HEK293 (cell line): ENCODE data around the gene JAZF1.

Source experiments
- CTCF ChIA-PET: fragments of 350-600 bp; formaldehyde crosslinking; extraction: SDS; loops from one replicate; lab custom pipeline; 2021; ENCODE audit warnings: antibody characterized with exemption; lab: Yijun Ruan, JAX
- POLR2A ChIA-PET: fragments of 300-600 bp; formaldehyde crosslinking; extraction: SDS; loops from one replicate; lab custom pipeline; 2020; ENCODE audit warnings: antibody characterized with exemption, inconsistent platforms; lab: Yijun Ruan, JAX
- H3K27ac ChIP-seq: fragments of 200-500 bp; sonication (Bioruptor generic); 2 replicates; pipeline ENCODE4 v1.5.1; 2014; ENCODE audit warnings: low read depth, low read length, control low read depth, inconsistent platforms; ENCODE audit errors: extremely low read depth
- H3K36me3 ChIP-seq, 2 experiments: fragments of 200-500 bp in 1 of 2; sonication (Bioruptor generic) in 1 of 2; 1 replicate in 1 of 2; 2 replicates in 1 of 2; pipeline ENCODE4 v1.5.1; 2014 to 2017; ENCODE audit warnings: inconsistent platforms in 2 of 2, low read length in 2 of 2; ENCODE audit not compliant: control insufficient read depth in 2 of 2, insufficient read depth in 1 of 2
- H3K4me1 ChIP-seq: fragments of 200-500 bp; sonication (Bioruptor generic); 2 replicates; pipeline ENCODE4 v1.5.1; 2014; ENCODE audit warnings: mild to moderate bottlenecking, low read length, inconsistent platforms; ENCODE audit not compliant: control insufficient read depth, insufficient read depth
- H3K4me3 ChIP-seq: 2 replicates; pipeline ENCODE4 v1.5.1; 2011; ENCODE audit warnings: low read depth, mild to moderate bottlenecking, control low read depth, low read length, moderate library complexity
- H3K9me3 ChIP-seq: fragments of 200-500 bp; sonication (Bioruptor generic); 2 replicates; pipeline ENCODE4 v1.5.1; 2014; ENCODE audit warnings: low read depth, low read length, inconsistent platforms; ENCODE audit not compliant: control insufficient read depth, insufficient read depth
- KLF7 ChIP-seq: fragments of 450-650 bp; formaldehyde crosslinking; IDR thresholded peaks from 2 replicates; pipeline ENCODE4 v1.5.1; 2016; ENCODE audit warnings: missing biosample characterization, missing genetic modification characterization, borderline replicate concordance
- OVOL3 ChIP-seq: fragments of 450-650 bp; formaldehyde crosslinking; IDR thresholded peaks from 2 replicates; pipeline ENCODE4 v1.5.1; 2016; ENCODE audit warnings: missing biosample characterization, missing genetic modification characterization
- SP7 ChIP-seq: fragments of 450-650 bp; formaldehyde crosslinking; IDR thresholded peaks from 2 replicates; pipeline ENCODE4 v1.5.1; 2016; ENCODE audit warnings: missing biosample characterization, missing genetic modification characterization
- ZBTB48 ChIP-seq: fragments of 450-650 bp; formaldehyde crosslinking; IDR thresholded peaks from 2 replicates; pipeline ENCODE4 v1.5.1; 2016; ENCODE audit warnings: missing biosample characterization, missing genetic modification characterization
- ZFP41 ChIP-seq: fragments of 450-650 bp; formaldehyde crosslinking; IDR thresholded peaks from 2 replicates; pipeline ENCODE4 v1.5.1; 2016; ENCODE audit warnings: missing biosample characterization, missing genetic modification characterization, borderline replicate concordance
- ZIC2 ChIP-seq: fragments of 450-650 bp; formaldehyde crosslinking; IDR thresholded peaks from 2 replicates; pipeline ENCODE4 v1.5.1; 2016; ENCODE audit warnings: missing biosample characterization, missing genetic modification characterization
- ZNF146 ChIP-seq: fragments of 450-650 bp; formaldehyde crosslinking; IDR thresholded peaks from 2 replicates; pipeline ENCODE4 v1.5.1; 2016; ENCODE audit warnings: missing biosample characterization, missing genetic modification characterization
- ZNF175 ChIP-seq: fragments of 450-650 bp; formaldehyde crosslinking; IDR thresholded peaks from 2 replicates; pipeline ENCODE4 v1.5.1; 2016; ENCODE audit warnings: missing biosample characterization, missing genetic modification characterization
- ZNF221 ChIP-seq: fragments of 450-650 bp; formaldehyde crosslinking; IDR thresholded peaks from 2 replicates; pipeline ENCODE4 v1.5.1; 2017; ENCODE audit warnings: missing biosample characterization, missing genetic modification characterization, borderline replicate concordance
- ZNF223 ChIP-seq: fragments of 450-650 bp; formaldehyde crosslinking; IDR thresholded peaks from 2 replicates; pipeline ENCODE4 v1.5.1; 2016; ENCODE audit warnings: missing biosample characterization, missing genetic modification characterization
- ZNF23 ChIP-seq: fragments of 450-650 bp; formaldehyde crosslinking; IDR thresholded peaks from 2 replicates; pipeline ENCODE4 v1.5.1; 2016; ENCODE audit warnings: missing biosample characterization, missing genetic modification characterization, borderline replicate concordance
- ZNF24 ChIP-seq: fragments of 450-650 bp; formaldehyde crosslinking; IDR thresholded peaks from 2 replicates; pipeline ENCODE4 v1.5.1; 2016; ENCODE audit warnings: missing biosample characterization, missing genetic modification characterization
- ZNF292 ChIP-seq: fragments of 450-650 bp; formaldehyde crosslinking; IDR thresholded peaks from 2 replicates; pipeline ENCODE4 v1.5.1; 2016; ENCODE audit warnings: low read depth, missing biosample characterization, missing genetic modification characterization, borderline replicate concordance
- ZNF366 ChIP-seq: fragments of 450-650 bp; formaldehyde crosslinking; conservative IDR thresholded peaks from 2 replicates; pipeline ENCODE4 v1.5.1; 2016; ENCODE audit warnings: missing biosample characterization, missing genetic modification characterization
- ZNF391 ChIP-seq: fragments of 450-650 bp; formaldehyde crosslinking; IDR thresholded peaks from 2 replicates; pipeline ENCODE4 v1.5.1; 2016; ENCODE audit warnings: low read depth, missing biosample characterization, missing genetic modification characterization, borderline replicate concordance
- ZNF433 ChIP-seq: fragments of 450-650 bp; formaldehyde crosslinking; IDR thresholded peaks from 2 replicates; pipeline ENCODE4 v1.5.1; 2016; ENCODE audit warnings: missing biosample characterization, missing genetic modification characterization, low read depth
- ZNF521 ChIP-seq: fragments of 450-650 bp; formaldehyde crosslinking; IDR thresholded peaks from 2 replicates; pipeline ENCODE4 v1.5.1; 2017; ENCODE audit warnings: missing biosample characterization, mild to moderate bottlenecking, missing genetic modification characterization
- ZNF777 ChIP-seq: fragments of 450-650 bp; formaldehyde crosslinking; IDR thresholded peaks from 2 replicates; pipeline ENCODE4 v1.5.1; 2017; ENCODE audit warnings: missing biosample characterization, missing genetic modification characterization, borderline replicate concordance
- ZNF785 ChIP-seq: fragments of 450-650 bp; formaldehyde crosslinking; IDR thresholded peaks from 2 replicates; pipeline ENCODE4 v1.5.1; 2016; ENCODE audit warnings: missing biosample characterization, missing genetic modification characterization
- ZSCAN30 ChIP-seq: fragments of 450-650 bp; IDR thresholded peaks from 2 replicates; pipeline ENCODE4 v1.5.1; 2018; ENCODE audit warnings: missing biosample characterization, mild to moderate bottlenecking, missing genetic modification characterization, moderate library complexity
- TF ChIP-seq, protein P1 (sequence below): fragments of 450-650 bp; formaldehyde crosslinking; IDR thresholded peaks from 2 replicates; pipeline ENCODE4 v1.5.1; 2016; ENCODE audit warnings: missing biosample characterization, missing genetic modification characterization

The JAZF1 gene

DNA sequence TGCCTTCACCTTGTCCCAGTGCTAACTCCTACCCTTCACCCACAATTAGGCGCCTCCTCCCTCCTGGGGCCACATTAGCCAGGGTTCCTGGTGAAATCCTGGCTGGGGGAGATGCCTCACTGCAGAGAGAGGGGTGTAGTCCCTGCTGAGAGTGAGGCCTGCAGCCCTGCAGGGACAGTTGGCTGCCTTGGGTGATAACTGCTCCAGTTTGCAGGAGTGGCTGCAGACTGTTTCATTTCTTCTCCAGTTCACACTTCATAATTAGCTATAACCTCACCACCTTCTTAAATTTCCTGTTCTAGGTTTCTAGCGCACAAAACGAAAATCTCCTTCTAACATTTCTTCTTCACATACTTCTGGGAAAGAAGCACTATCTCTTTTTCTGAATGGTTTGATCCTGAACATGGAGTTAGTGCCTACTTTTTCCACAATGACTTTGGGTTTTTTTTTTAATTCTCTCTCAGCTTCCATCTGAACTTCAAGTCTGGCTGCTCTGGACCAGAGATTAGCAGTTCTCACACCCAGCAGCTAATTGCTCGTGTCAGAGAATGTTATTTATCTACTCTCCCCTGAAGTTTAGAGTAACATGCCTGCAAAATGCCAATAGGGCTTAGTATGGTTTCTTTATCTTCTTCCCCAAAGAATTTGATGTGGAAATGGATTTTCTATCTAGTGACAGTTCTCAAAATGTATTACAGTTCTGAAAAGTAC, 15.5 kb upstream of the JAZF1 start (continued):
- TF ChIP-seq ZIC2 (tag by site-specific recombination) (peak; percentile 23; the same call in 1 of the 2 replicates), ZNF521 (no peak)
- TF ChIP-seq, protein P1, sequence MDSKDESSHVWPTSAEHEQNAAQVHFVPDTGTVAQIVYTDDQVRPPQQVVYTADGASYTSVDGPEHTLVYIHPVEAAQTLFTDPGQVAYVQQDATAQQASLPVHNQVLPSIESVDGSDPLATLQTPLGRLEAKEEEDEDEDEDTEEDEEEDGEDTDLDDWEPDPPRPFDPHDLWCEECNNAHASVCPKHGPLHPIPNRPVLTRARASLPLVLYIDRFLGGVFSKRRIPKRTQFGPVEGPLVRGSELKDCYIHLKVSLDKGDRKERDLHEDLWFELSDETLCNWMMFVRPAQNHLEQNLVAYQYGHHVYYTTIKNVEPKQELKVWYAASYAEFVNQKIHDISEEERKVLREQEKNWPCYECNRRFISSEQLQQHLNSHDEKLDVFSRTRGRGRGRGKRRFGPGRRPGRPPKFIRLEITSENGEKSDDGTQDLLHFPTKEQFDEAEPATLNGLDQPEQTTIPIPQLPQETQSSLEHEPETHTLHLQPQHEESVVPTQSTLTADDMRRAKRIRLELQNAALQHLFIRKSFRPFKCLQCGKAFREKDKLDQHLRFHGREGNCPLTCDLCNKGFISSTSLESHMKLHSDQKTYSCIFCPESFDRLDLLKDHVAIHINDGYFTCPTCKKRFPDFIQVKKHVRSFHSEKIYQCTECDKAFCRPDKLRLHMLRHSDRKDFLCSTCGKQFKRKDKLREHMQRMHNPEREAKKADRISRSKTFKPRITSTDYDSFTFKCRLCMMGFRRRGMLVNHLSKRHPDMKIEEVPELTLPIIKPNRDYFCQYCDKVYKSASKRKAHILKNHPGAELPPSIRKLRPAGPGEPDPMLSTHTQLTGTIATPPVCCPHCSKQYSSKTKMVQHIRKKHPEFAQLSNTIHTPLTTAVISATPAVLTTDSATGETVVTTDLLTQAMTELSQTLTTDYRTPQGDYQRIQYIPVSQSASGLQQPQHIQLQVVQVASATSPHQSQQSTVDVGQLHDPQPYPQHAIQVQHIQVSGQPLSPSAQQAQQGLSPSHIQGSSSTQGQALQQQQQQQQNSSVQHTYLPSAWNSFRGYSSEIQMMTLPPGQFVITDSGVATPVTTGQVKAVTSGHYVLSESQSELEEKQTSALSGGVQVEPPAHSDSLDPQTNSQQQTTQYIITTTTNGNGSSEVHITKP (tag by site-specific recombination), result 0 out of 2 replicates have a peak, but pooled peaks have one; percentile 18
- TF ChIP-seq, all 188 proteins: peak for 2

DNA sequence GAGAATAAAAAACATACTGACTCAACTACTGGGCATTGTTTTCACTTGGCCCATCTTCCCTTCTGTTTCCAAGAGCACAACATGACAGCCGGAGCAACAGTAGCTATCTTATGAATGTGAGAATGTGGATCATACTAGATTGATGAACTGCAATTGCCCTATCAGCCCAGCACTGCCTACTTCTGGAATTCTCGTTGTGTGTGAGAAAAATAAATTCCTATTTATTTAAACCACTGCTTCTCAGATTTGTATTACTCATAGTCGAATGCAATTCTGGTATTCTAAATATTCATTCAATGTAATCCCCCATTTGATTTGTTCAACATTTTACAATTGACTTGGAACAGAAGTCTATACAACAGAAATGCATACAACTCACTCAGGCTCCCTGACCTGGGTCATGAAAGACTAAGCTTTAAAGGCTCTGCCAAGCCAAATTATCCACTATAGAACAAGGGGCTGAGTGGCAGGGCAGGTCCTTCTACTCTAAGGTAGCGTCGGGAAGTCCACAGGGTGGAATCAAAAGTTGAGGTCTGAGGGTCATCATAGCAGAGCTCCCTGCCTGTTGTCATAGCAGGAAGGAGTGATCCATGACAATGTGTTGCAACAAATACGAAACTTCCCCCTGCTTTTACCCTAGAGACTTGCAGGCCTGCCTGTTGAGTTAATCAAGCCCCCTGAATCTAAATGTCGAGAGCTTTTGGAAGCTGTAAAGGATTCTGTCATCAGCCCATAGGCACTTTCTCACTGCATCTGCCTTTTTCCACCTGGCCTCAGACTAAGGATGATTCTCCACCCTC, 12.4 kb upstream of the JAZF1 start:
- no peaks in the 10 kb centered on the region for H3K9me3 ChIP-seq
- H3K4me3 ChIP-seq, result no peak overlapping the region
- CTCF ChIA-PET, result interaction anchor here (0.7 to 1.2 kb wide), 2 partner anchors 12 to 465 kb away, joined by 4 to 5 read pairs; no protein-coding TSS in a partner anchor
- H3K36me3 ChIP-seq, result no peaks in the 10 kb centered on the region
- H3K27ac ChIP-seq, result no peak overlapping the region
- peaks cover 8% of the 10 kb centered on the region; the same call in 1 of the 2 replicates for H3K4me1 ChIP-seq
- POLR2A ChIA-PET, result interaction anchor here (1.5 kb wide), 1 partner anchor 11 kb away, joined by 3 read pairs; no protein-coding TSS in a partner anchor
- no peak for TF ChIP-seq ZNF223 (tag by site-specific recombination)
- no peak for TF ChIP-seq SP7
- no peak for TF ChIP-seq ZNF175 (tag by site-specific recombination)
- TF ChIP-seq OVOL3 (tag by site-specific recombination), result no peak
- no peak for TF ChIP-seq ZNF366 (tag by site-specific recombination)
- no peak for TF ChIP-seq ZNF391 (tag by site-specific recombination)
- no peak for TF ChIP-seq KLF7 (tag by site-specific recombination)
- TF ChIP-seq ZNF24, result no peak
- TF ChIP-seq ZSCAN30 (tag by site-specific recombination), result no peak

DNA sequence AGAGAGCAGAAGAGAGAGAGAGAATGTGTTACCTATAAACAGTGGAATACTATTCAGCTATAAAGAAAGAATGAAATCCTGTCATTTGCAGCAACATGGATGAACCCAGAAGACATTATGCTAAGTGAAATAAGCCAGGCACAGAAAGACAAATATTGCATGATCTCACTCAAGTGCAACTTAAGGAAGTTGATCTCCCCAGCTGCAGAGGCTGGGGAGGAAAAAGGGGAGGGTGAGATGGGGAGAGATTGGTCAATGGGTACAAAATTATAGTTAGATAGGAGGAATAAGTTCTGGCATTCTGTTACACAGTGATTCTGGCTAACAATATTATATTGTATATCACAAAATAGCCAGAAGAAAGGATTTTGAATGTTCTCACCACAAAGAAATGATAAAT, 11.2 kb upstream of the JAZF1 start:
- H3K27ac ChIP-seq, result no peak overlapping the region
- H3K4me3 ChIP-seq, result no peak overlapping the region
- peaks cover 8% of the 10 kb centered on the region; the same call in 1 of the 2 replicates for H3K4me1 ChIP-seq
- ChIA-PET CTCF (no interaction called here), POLR2A (no interaction called here)
- H3K9me3 ChIP-seq, result no peaks in the 10 kb centered on the region
- TF ChIP-seq ZNF146, result 0 out of 2 replicates have a peak, but pooled peaks have one; percentile 21
- TF ChIP-seq ZNF785, result no peak
- TF ChIP-seq ZNF433 (tag by site-specific recombination), result no peak
- TF ChIP-seq ZNF777, result no peak
- TF ChIP-seq ZNF23 (tag by site-specific recombination), result no peak
- no peak for TF ChIP-seq ZBTB48 (tag by site-specific recombination)
- TF ChIP-seq ZNF292 (tag by site-specific recombination), result no peak
- TF ChIP-seq ZFP41 (tag by site-specific recombination), result no peak
- TF ChIP-seq ZNF221 (tag by site-specific recombination), result no peak
- TF ChIP-seq, all 188 proteins: peak for 1
- no peaks in the 10 kb centered on the region for H3K36me3 ChIP-seq
